Heart left ventricle (tissue), 16 donors: ENCODE data around the gene ANKRD61. TPM values are rescaled to one million over a fixed set of nuclear protein-coding genes. Genes with fewer than 3 reads are reported as not detected.
"Not testable (repeated sequence)": the region's sequence is repeated elsewhere in the genome, so short reads cannot be mapped to it uniquely, and the experiment has no call there.

ENCODE experiments used
- ATAC-seq, 4 donors: fragments of 200-7000 bp; cut with Tn5 transposase; one replicate each; pipeline ENCODE4 v1.9.1; 2020 to 2022; ENCODE audit warnings: moderate library complexity in 4 of 4, mild to moderate bottlenecking in 3 of 4, moderate number of reproducible peaks in 1 of 4
- DNase-seq, 5 donors: peaks; one replicate each; pipeline ENCODE4 v3.0.0-alpha.2; 2020
- H3K27ac ChIP-seq, 12 donors: fragments of 200-600 bp; sonication (generic) in 4 of 12; one replicate each; pipeline versions ENCODE4 v1.5.0 to v1.8.0; 2016 to 2022; ENCODE audit warnings: mild to moderate bottlenecking in 2 of 12
- H3K27me3 ChIP-seq, 9 donors: fragments of 200-600 bp; sonication (generic) in 2 of 9; one replicate each; pipeline versions ENCODE4 v1.5.1 to v1.8.0; 2016 to 2022; ENCODE audit warnings: mild to moderate bottlenecking in 3 of 9
- H3K36me3 ChIP-seq, 9 donors: fragments of 200-600 bp; sonication (generic) in 2 of 9; one replicate each; pipeline versions ENCODE4 v1.5.0 to v1.8.0; 2018 to 2022; ENCODE audit warnings: mild to moderate bottlenecking in 2 of 9
- H3K4me1 ChIP-seq, 12 donors: fragments of 200-600 bp; sonication (generic) in 4 of 12; one replicate each; pipeline versions ENCODE4 v1.5.0 to v1.8.0; 2016 to 2022; ENCODE audit warnings: mild to moderate bottlenecking in 3 of 12
- H3K4me3 ChIP-seq, 12 donors: fragments of 200-600 bp; sonication (generic) in 4 of 12; one replicate each; pipeline versions ENCODE4 v1.5.0 to v1.8.0; 2017 to 2022; ENCODE audit warnings: mild to moderate bottlenecking in 9 of 12, moderate library complexity in 4 of 12
- H3K9me3 ChIP-seq, 12 donors: fragments of 200-600 bp; sonication (generic) in 4 of 12; one replicate each; pipeline versions ENCODE4 v1.5.0 to v1.8.0; 2016 to 2022; ENCODE audit warnings: mild to moderate bottlenecking in 1 of 12
- CTCF ChIP-seq, 12 donors: fragments of 200-600 bp; sonication (generic) in 4 of 12; IDR thresholded peaks; one replicate each; pipeline versions ENCODE4 v1.5.0 to v1.8.0; 2018 to 2022; ENCODE audit warnings: antibody characterized with exemption in 12 of 12, mild to moderate bottlenecking in 5 of 12
- POLR2A ChIP-seq, 2 donors: fragments of 450-650 bp; IDR thresholded peaks; one replicate each; pipeline ENCODE4 v1.6.1; 2017; ENCODE audit warnings: antibody characterized with exemption in 2 of 2, mild to moderate bottlenecking in 2 of 2, moderate library complexity in 2 of 2
- WGBS, 4 donors: extraction: QIAGEN DNeasy Blood & Tissue Kit in 2 of 4; methylation state at CpG; one replicate each; pipeline versions ENCODE4 v1.1.5 to v1.1.7; 2013 to 2018; 5-methylcytosine and 5-hydroxymethylcytosine counted together
- intact Hi-C, 10 donors: fragments of 100-400 bp; cut with DNase I; formaldehyde crosslinking; loops; one replicate each; pipeline versions ENCODE4 v1.11.1 to v1.14.2; 2022
- polyA plus RNA-seq, 2 donors: library from polyadenylated mRNA; stranded (reverse); fragments of 200-250 nt; gene quantifications; one replicate each; pipeline ENCODE4 v1.2.3, GENCODE V29; 2013
- total RNA-seq, 9 donors: library from RNA; depleted of rRNA in 2 of 9; stranded (reverse); fragments of >200 nt in 2 of 9; fragmentation: NEBNext Ultra II Directional in 3 of 9; extraction: Animal tissue kit (Norgen Biotek cat#: 25700) in 3 of 9; gene quantifications; one replicate each; pipeline versions ENCODE4 v1.1.0 to v1.2.4, GENCODE V29; 2016 to 2023
- donor health status: ischemic (EF 13 %, LVEDD 7.1; RV severe dilation, severe dysfunction).
- donor health status: healthy with polysubstance abuse.
- donor health status: DM: no; HTN: yes; CAD: no.
- donor health status: DM: no; HTN: no; CAD: no.
- donor health status: ischemic (EF 25% LVEDD 6.9; RV normal size, moderate dysfunction).
- donor health status: ischemic (EF 25% LVEDD 5.7; RV mildly dilated, moderate dysfunction).
- donor health status: healthy.
- donor health status: DM: yes; HTN: yes; CAD: no.
- donor health status: ischemic (EF 35%, LVEDD 5.7; RV mildly dilated, moderate dysfunction).
- donor health status: nonischemic (EF 11% LVEDD 7.7; RV severe dilation, severe dysfunction).
- donor health status: DM: yes; HTN: yes; CAD: no.
- donor health status: PGD.
- donor health status: ischemic (EF 29% LVEDD 5.4; RV normal size, mild dysfunction).
- donor health status: nonischemic (EF 23%, LVEDD 6.1; RV moderate dilation, normal function).

The ANKRD61 gene
- total and polyA plus RNA-seq, 11 donors, result 0.19 to 0.28 (median 0.25) TPM; not detected in 8

GRCh38 chr7:6057316-6058129 is 26.3 kb downstream of the ANKRD61 start:
- H3K27me3 ChIP-seq, result no peaks in the 10 kb centered on the region
- ATAC-seq (no peak), DNase-seq (no peak)
- WGBS, 4 donors, result 72 to 81% (median 75%) methylated on average over 14 of the region's 14 CpGs
- H3K36me3 ChIP-seq, result peaks cover 0 to 28% (median 21%) of the 10 kb centered on the region in 9 donors
- H3K9me3 ChIP-seq, result no peaks in the 10 kb centered on the region
- no peak overlapping the region for H3K27ac ChIP-seq
- intact Hi-C loops, result no loop called here
- no peak for TF ChIP-seq CTCF (IDR thresholded peaks at IDR 0.05)
- H3K4me1 ChIP-seq, result peaks cover 6 to 27% (median 16%) of the 10 kb centered on the region in 12 donors
- peak overlapping the region in 9 of 12 donors; percentile 65 to 99 (median 91) for H3K4me3 ChIP-seq

DNA sequence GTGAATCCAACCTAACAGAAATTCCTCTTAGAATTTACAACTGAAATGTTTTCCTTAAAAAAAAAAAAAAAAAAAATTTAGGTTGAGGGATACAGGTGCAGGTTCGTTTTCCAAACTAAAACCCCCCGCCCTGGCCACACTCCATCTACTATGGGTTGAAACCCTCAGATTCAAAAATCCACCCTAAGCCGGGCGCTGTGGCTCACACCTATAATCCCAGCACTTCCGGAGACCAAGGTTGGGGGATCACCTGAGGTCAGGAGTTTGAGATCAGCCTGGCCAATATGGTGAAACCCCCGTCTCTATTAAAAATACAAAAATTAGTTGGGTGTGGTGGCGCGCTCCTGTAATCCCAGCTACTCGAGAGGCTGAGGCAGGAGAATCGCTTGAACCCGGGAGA is 28.8 kb downstream of the ANKRD61 start:
- H3K9me3 ChIP-seq, ATAC-seq, intact Hi-C loops, H3K36me3 ChIP-seq, H3K27me3 ChIP-seq, H3K27ac ChIP-seq, DNase-seq: not testable (repeated sequence)
- WGBS, 4 donors, result 86 to 97% (median 95%) methylated on average over 11 of the region's 11 CpGs
- peak overlapping the region in 2 of 12 donors; percentile 86 to 93 for H3K4me3 ChIP-seq
- H3K4me1 ChIP-seq, result peaks cover 6 to 27% (median 16%) of the 10 kb centered on the region in 12 donors

DNA sequence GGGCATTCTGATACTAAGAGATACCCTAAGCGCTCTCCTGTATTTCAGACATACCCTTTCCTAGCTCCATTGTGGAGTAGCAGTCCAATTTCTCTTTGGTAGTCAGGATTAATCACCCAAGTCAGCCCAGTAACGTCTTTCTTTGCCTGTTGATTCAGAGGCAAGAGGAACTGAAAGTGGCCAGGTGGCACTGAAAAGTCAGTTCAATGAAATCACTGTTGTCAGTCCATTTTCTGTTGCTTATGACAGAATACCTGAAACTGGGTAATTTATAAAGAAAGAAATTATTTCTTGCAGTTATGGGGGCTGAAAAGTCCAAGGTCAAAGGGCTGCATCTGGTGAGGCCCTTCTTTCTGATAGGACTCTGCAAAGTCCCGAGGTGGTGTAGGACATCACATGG is 40.2 kb downstream of the ANKRD61 start:
- Histone ChIP-seq H3K27me3 (no peaks in the 10 kb centered on the region), H3K4me1 (no peaks in the 10 kb centered on the region), H3K4me3 (no peak overlapping the region), H3K27ac (no peak overlapping the region), H3K36me3 (no peaks in the 10 kb centered on the region), H3K9me3 (no peaks in the 10 kb centered on the region)
- intact Hi-C loops, result no loop called here
- ATAC-seq, result no peak
- DNase-seq, result no peak
- WGBS, 4 donors, result 79 to 83% (median 81%) methylated on average over 3 of the region's 3 CpGs
- TF ChIP-seq POLR2A (IDR thresholded peaks at IDR 0.05) (no peak), CTCF (IDR thresholded peaks at IDR 0.05) (no peak)

DNA sequence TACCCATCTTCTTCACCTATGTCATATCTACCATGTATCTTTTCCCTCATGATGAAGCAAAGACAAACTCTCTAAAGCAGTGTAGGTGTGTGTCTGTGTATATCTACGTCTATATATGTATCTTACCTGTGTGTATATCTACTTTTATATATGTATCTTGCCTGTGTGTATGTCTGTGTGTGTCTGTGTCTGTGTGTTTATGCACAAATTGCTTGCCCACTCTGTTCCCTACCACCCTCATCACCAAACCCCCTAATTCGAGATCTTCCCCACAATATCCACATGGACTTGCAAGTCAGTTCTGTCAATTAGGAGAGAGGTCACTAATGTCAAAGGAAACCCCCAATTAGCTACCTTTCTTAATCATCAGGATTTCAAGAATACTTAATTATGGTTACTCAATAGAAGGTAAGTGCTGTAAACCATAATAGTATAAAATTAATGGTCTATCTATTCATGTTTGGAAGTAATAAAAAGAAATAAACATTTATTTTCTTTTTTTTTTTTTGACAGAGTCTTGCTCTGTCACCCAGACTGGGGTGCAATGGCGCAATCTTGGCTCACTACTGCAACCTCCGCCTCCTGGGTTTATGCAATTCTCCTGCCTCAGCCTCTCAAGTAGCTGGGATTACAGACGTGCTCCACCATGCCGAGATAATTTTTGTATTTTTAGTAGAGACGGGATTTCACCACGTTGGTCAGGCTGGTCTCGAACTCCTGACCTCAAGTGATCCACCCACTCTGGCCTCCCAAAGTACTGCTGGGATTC is 43.6 kb downstream of the ANKRD61 start:
- Histone ChIP-seq H3K4me1 (no peaks in the 10 kb centered on the region), H3K27me3 (no peaks in the 10 kb centered on the region), H3K27ac (no peak overlapping the region), H3K4me3 (no peak overlapping the region), H3K9me3 (no peaks in the 10 kb centered on the region), H3K36me3 (no peaks in the 10 kb centered on the region)
- intact Hi-C loops, result no loop called here
- WGBS, 4 donors, result 75 to 79% (median 77%) methylated on average over 9 of the region's 9 CpGs
- DNase-seq, result no peak
- no peak for ATAC-seq
- TF ChIP-seq POLR2A (IDR thresholded peaks at IDR 0.05), result no peak
- TF ChIP-seq CTCF (IDR thresholded peaks at IDR 0.05), result no peak
